Non-pigmented ciliary epithelial cell (primary cell): ENCODE measurements around the gene KIAA0930.

Experiments
- DNase-seq: peaks from one replicate; pipeline ENCODE4 v3.0.0-alpha.2; 2010; ENCODE audit warnings: low read depth

KIAA0930 gene

DNA sequence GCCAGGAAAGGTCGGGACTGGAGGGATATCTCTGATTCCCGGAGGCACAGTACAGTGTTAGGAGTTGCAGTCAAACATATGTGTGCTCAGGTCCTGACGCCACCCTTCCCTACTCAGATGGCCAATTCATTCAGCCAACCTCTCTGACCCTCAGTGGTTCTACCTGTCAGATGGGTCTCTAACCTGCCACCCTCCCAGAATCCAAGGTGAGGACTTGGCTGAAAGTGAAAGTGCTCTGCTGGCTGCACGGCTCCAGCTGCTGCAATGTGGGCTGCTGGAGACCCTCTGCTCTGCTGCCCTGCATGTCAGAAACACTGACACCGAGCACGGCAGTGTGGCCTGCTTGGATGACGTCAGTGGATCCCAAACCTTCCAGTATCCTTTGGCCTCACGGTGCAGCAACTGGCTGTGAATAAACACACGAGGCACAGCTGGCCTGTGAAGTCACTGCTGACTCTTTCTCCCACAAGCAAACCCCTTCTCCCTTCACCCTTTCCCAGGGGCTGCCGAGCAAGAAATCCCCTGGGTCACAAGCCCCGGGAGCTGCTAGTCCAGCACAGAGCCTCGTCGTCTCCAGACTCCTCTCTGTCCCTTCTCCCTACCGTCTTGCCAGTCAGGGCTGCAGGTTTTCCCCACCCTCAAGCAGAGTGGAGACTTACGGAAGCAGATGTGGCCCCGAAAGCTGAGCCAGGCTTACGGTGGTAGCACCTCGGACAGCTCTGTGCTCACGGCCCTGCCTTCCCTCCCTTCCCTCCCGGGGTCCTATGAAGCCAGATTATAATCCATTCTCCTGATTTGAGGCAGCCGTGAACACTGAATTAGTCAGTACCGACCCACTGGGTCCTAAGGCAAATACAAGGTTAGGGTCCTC, 24.3 kb downstream of the KIAA0930 start:
- no peak for DNase-seq

DNA sequence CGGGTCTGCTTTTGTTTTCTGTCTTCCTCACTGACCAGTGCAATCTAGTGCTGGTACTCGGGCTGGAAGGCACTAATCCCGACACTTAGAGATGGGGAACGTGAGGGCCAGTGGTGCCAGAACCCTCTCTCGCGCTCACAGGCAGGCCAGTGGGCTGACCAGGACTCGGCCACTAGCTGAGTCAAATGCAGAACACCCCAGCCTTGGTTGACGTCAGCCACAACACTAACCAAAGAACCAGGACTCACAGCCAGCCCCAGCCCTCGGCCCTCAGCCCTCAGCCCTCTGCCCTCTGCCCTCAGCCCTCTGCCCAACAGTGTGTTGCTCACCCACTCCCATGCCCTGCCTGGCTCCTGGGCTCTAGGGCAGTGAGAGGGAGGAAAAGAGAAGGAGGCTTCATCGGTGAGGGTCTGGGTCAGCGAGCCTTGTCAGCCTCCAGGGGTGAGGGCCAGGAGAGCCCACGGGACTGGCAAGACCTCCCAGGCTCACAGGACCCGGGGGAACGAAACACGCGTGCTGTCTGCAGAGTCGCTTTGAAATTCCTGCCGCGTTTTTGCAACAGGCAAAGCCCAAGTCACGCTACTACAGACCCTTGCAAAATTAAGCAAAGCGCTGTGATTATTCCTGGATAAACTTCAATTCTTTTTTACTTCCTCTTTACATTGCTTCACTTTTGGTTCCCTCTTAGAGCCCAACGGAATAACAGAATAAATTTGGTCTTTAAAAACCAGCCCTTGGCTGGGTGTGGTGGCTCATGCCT, 27.5 kb downstream of the KIAA0930 start:
- no peak for DNase-seq

DNA sequence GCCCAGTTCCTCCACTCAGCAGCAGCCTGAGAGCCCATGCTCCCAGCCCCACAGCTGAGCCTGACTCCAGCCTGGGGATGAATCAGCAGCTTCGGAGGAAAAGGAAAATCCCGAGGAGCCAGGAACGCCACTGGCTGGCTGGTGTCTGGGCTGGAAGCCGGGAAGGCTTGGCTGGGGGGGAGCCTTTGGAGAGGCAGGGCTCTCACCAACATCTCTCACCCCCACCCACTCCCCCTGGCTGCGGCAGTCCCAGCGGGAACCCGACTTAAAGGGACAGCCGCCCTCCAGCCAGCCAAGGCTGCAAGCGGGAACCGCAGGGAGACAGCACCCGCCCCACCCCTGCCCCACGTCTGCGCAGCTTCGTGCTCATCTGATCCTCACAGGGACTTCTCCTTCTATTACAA, 28.4 kb downstream of the KIAA0930 start:
- peak; percentile 62 for DNase-seq

DNA sequence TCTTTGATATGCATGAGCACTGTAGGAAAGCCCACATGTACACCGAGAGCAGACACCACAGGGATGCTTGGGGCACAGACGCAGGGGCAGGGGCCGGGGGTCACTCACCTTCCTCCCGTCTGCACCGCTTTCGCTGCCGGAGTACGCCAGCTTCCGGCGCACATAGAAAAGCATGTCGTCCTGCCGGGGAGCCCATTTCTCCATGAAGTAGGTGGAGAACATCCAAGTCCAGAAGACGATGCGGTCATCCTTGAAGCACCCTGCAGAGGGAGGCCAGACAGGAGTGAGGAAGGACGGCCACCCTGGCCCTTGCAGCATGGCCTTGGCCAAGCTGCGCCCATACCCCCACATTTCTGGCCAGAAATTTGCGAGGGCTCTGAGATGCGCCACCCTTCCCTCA, 28.8 kb downstream of the KIAA0930 start:
- no peak for DNase-seq

DNA sequence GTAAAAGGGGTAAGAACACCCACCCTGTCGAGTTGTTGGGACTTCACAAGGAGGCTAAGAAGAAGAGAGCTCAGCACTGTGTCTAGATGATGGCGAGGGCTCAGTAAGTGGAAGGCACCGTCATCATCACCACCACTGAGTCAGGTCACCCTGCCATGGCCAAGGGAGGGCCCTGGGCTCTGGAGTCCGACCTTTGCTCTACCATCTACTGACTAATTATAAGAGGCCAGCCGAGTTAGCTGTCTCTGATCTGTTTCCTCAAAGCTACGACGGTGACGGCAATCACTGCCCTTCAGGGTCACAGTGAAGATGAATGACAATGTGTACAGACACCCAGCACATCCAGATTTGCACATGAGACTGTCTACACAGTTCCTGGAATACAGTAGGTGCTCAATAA, 29.3 kb downstream of the KIAA0930 start:
- DNase-seq: no peak

DNA sequence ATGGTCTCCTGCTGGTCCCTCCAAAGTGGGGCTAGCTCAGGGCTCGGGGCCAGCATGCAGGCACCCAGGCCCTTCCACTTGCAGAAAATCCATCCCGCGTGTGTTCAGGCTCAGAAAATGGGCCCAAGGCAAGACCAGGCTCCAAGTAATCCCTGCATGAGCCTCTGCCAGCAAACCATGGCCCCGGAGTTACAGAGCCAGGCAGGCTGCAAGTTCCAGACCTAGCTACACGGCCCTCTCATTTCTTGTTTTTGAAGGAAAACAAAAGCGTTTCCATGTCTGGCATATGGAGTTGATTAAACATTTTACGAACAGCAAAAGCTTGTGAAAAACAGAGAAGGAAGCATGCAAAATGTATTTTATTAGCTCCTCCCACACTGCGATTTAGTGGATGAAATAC, 29.7 kb downstream of the KIAA0930 start:
- no peak for DNase-seq

DNA sequence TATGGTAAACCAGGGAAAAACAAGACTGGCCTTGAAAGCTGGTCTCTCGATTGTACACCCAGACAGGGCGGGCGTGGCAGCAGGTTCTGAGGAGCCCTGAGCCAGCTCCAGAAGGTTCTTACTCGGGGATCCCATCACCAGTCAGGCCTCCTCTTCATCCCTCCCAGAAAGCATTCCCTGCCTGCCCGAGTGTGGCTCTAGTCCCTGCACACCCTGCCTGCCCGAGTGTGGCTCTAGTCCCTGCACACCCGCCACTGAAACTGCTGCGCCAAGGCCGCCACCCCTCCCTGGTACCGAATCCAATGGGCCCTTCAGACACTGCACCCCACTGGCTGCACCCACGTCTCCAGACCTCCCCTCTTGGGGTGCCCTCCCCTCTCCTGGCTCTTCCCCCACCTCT, 30.1 kb downstream of the KIAA0930 start:
- DNase-seq: no peak

DNA sequence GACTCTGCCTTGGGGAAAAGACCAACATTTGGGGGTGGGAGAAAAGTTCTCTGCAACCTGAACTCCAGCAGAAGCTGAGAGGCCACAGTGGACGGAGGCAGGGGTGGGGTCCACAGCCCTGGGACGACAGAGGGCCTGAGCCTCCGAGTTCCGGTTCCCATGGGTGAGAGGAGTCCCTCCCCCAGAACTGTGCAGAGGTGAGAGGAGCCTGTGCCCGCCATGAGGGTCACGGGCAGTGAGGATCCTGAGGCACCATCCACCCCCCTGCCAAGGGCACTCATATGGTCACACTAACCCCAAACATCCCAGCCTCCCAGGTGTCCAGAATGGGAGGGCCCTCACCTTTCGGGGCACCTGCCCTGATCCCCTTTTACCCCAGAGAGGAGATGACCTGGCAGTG, 30.5 kb downstream of the KIAA0930 start:
- DNase-seq: no peak

DNA sequence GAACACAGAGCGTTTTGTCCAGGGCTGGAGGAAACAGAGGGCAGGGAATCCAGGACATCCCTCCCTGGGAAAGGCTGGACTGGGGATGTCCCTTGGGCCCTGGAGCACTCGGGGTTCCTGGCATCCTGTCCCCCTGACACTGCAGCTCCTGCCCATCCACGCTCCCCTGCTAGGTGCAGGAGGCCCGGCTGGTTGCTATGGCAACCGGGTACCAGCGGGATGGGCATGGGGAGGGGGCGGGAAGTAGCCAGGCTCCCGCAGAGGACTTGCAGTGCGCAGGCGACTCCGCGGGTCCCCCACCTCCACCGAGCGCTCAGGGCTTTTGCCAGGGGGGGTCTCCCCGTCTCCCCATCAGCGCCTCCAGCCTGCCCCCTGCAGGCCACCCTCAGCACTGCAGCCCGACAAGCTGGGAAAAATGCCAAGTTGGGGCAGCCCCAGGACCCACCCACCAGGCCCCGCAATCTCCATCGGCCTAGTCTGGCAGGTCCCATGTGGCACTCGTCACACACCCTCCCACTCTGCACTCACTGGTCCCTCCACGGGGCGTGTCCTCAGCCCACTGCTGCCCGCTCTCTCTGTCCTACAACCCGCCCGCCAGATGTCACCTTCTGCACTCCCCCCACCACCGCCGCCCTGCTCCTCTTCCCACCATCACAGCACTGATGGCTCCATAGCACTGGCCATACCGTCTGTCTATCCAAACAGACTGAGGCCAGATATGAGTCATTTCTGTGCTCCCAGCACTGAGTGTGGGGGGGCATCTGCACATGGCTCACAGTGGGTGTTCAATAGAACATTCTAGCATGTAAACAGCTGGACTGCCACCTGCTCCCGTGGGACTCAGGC, 31.5 kb downstream of the KIAA0930 start:
- DNase-seq: peak; percentile 59

DNA sequence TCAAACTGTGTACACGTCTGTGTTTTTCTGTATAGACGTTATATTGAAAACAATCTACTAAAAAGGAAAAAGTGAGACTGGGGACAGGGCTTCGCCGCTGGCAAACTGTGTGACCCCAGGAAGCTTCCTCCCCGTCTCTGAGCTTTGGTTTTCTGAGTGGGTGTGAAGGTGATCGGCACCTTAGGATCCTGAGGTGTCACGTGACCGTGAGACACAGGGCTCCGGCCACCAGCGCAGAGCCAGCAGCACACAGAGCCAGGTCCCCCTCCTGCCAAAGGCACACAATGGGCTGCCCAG, 32.0 kb downstream of the KIAA0930 start:
- DNase-seq: no peak

DNA sequence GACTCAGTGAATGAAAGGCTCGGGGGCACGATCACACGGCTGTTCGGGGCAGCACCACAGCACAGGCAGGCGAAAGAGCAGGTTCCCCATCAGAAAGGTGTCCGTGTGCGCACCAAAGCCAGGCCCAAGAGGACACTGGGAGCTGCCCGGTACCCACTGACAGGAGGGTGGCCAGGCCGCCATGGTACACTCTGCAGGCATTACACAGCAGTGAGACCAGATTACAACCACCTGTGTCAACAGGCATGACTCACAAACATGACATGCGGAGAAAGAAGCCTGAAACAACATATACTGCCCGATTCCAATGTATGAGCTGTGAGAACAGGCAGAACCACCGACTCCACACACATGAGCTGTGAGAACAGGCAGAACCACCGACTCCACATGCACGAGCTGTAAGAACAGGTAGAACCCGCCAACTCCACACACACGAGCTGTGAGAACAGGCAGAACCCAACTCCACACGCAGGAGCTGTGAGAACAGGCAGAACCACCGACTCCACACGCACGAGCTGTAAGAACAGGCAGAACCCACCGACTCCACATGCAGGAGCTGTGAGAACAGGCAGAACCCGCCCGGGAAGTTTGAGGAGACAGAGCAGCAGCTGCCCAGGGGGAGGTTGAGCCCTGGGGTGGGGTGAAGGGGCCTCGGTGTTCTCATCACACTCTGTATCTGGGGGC, 32.6 kb downstream of the KIAA0930 start:
- peak; percentile 67 for DNase-seq

DNA sequence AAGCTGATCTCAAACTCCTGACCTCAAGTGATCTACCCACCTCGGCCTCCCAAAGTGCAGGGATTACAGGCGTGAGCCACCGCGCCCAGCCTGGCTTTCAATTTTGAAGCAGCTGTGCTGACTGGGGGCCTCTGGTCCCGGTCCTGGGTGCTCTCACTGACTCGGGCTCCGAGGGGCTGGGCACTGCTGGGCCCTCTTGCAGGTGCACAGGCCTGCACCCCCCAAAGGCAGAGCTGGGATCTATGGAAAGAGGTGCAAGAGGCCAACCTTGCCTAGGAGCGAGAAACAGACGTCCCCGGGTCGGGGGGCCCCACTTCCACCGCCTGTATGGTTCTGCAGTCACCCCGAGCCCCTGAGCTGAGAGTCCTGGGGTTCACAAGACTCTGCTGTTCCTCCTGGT, 33.2 kb downstream of the KIAA0930 start:
- no peak for DNase-seq

DNA sequence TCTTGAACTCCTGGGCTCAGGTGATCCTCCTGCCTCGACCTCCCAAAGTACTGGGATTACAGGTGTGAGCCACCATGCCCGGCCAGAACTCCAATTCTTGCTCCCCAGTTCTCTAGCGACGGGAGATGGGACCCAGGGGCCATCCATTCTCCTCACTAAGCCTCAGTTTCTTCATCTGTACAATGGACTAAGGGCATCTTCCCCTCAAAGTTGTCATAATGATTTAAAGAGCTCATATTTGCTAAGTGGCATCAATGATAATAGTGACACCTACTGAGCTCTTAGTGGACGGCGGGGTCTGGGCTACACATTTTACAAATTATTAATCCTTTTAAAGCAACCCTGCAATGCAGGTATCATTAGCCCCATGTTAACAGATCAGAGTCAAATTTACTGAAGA, 34.5 kb downstream of the KIAA0930 start:
- no peak for DNase-seq

DNA sequence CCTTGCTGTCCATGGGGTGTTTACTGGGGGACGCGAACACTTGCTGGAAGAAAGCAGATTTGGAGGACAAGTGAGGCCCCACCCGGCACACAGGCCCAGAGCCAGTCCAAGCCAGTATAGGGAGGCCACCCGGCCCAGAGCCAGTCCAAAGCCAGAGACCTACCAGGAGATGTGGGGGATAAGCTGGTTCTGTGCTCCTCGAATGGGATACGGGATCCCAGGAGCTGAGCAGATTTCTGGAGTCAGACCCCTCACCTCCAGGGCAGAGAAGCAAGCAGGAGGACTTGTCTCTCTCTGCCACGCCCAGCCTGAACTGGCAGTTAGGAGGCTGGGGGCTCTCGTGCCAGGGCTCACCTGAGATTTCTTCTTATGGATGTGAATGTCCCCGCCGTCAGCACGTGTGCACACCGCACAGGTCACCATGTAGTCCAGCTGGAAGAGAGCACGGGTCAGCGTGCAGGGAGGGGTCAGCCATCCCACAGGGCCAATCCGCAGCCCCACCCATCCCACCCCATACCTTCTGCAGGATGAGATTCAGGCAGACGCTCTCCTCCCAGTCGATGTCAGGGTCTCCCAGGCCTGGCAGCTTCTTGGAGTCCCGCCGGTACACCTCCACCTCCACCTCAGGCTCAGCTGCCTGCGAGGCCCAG, 35.3 kb downstream of the KIAA0930 start:
- DNase-seq: no peak

DNA sequence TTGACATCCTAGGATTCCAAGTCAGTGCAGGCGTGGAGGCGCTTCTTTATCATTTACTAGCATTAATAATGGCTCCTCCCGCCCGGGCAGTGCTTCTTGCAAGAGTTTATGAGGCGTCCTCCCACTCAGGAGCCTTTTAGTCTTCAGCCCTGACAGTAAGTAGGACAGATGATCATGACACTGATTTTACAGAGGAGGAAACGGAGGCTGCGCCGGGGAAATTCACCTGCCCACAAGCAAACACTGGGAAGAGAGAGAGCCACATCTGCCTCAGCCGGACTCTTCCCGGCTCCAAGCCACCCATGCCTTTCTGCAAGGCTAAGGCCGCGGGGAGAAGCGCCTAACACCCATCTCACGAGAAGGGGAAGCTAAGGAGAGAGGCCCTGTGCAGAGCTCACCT, 35.9 kb downstream of the KIAA0930 start:
- DNase-seq: no peak

DNA sequence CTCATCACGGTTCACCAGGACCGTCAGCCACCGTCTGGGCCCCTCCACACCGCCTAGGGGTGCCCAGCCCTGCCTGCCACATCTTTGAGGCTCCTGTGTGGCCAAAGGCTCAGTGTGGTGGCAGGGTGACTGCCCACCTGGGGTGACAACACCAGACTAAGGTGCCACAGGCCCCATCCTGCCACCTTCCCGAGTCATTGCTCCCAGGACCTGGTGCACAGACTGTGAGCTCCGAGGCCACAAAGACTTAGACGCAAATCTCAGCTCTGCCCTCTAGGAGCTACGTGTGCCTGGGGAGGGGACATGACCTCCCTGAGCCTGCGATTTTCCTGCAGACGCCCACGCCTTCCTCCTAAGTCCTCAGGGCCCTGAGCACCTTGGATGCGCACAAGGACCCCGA, 36.5 kb downstream of the KIAA0930 start:
- DNase-seq: no peak

DNA sequence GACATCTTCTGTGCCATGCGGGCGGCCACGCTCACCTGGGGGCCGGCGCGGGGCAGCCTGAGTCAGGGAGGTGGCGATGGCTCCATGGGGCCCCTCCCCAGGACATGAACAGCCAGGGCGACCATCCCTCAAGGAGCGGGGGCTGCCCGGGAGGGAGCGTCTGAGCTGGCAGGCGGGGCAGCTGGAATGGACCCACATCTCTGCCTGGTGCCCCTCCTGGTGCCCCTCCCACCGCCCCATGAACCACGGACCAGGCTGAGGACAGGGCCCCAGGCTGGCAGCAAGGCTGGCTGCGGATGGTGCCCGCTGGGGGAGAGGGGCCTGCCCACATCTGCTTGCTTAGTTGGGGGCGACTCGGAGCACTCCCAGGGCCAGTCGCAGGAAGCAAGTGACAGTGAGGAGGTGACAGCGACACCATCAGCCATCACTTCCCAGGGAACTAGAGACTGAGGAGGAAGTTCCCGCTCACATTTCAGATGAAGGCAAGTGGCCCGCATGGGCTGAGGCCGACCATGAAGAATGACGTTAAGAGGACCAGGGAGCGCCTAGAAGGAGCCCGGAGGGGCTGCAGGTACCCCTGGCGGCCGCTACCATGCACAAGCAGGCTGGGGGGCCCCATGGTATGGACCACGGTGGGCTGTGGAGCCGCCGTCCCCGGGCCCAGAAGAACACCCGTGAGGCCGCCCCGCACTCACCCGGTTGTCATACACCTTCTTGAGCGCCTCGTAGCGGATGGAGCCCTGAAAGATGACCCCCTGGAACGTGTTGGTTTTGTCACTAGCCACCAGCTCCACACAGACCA, 37.3 kb downstream of the KIAA0930 start:
- DNase-seq: no peak

DNA sequence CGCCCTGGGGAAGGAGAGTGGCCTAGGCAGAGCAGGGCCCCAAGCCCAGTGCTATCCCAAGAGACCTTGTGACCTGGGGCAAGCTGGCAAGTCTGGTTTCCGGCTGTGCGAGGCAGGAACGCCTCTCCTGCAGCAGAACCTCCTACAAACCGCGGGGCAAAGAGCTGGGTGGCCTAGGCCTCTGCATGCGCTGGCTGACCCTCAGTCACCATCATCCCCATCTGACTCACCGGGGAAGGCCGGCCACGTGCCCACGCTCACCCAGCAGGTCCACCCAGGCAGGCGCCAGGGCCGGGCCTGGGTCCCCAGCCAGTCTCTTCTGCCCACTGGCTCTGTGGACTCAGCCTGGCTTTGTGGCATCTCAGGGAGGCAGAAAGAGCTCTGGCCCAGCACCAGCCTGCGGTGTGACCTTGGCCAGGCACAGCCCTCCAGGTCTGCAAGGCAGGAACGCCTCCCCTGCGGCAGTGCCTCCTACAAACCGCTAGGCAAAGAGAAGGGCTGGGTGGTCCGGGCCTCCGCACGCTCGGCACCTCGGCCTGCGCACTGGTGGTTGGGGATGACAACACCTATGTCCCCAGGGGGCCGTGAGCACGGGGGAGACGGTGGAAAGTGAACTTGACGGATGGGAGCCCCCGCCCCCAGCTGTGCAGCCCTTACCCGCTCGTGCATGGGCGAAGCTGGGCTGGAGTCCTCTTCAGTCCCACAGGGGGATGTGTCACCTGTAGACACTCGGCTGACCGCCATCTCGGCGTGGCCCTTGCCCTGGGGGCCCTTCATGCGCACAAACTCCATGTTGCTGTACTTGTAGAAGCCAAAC, 38.2 kb downstream of the KIAA0930 start:
- no peak for DNase-seq

DNA sequence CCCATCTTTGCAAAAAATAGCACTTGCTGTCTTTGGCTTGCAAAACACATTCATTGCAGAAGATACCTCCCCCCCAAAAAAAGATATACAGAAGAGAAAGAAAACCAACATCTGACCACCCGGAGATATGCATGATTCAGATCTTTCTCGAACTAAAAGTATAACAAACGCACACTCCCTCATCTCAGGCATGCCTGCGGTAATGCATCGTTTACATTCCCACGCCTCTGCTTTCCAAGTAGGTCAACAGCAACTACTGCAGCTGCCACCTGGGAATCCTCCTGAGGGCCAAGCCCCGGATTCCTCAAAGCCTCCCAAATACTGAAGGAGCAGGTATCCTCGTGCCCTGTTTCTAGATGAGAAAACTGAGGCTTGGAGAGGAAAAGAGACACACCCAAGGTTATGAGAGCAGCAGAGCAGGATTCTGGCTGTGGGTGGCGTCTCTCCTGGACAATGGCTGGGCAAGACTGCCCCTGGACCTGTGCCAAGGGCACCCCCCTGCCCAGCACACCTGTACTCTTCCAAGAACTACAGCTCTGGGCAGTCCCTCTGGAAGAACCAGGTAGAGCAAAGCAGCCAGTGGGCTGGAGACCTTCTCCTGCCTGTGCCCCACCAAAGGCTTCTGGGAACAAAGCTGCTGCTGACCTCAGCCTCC, 38.9 kb downstream of the KIAA0930 start:
- DNase-seq: peak; percentile 97
